ENCODE results near the gene METAP1D. TPM values are rescaled to one million over a fixed set of nuclear protein-coding genes. Genes with fewer than 3 reads are reported as not detected.

Gene METAP1D
- total RNA-seq, 1 experiment from 2014 or later, result 4.7 TPM

GRCh38 chr2:172082105-172082943 lies 82.6 kb downstream of the METAP1D start:
- DNase-seq (ENCODE audit: low spot score), result no peak
- TF ChIP-seq SMAD3 (CRISPR knock-in tag; IDR thresholded peaks at IDR 0.05; ENCODE audit: borderline replicate concordance) (no peak), PRDM15 (CRISPR knock-in tag; IDR thresholded peaks at IDR 0.05) (no peak), USF2 (CRISPR knock-in tag; IDR thresholded peaks at IDR 0.05) (no peak), MAX (CRISPR knock-in tag; IDR thresholded peaks at IDR 0.05) (no peak), IRF1 (CRISPR knock-in tag; IDR thresholded peaks at IDR 0.05) (no peak), PREB (CRISPR knock-in tag; IDR thresholded peaks at IDR 0.05; ENCODE audit: borderline replicate concordance) (no peak), TP53 (CRISPR knock-in tag; IDR thresholded peaks at IDR 0.05) (no peak), MYBL2 (CRISPR knock-in tag; IDR thresholded peaks at IDR 0.05) (no peak), ATF6 (CRISPR knock-in tag; IDR thresholded peaks at IDR 0.05) (no peak), ZNF512 (CRISPR knock-in tag; IDR thresholded peaks at IDR 0.05; ENCODE audit: borderline replicate concordance) (no peak), USF1 (CRISPR knock-in tag; IDR thresholded peaks at IDR 0.05) (no peak), ZNF423 (CRISPR knock-in tag; IDR thresholded peaks at IDR 0.05) (no peak), ZBTB43 (CRISPR knock-in tag; IDR thresholded peaks at IDR 0.05) (no peak)
- Mint-ChIP-seq H3K4me1 (peaks cover 65% of the 10 kb centered on the region), H3K4me3 (peak overlapping the region; percentile 87), H3K27ac (no peak overlapping the region), H3K36me3 (no peaks in the 10 kb centered on the region), H3K27me3 (ENCODE audit: low read depth) (peaks cover 100% of the 10 kb centered on the region), H3K9me3 (no peaks in the 10 kb centered on the region)
- ATAC-seq, result no peak
- POLR2A ChIA-PET, result interaction anchor here (0.5 to 4.1 kb wide), 3 partner anchors 14 to 54 kb away, joined by 3 to 13 read pairs (median 3); no protein-coding TSS in a partner anchor
- CTCF ChIA-PET, result interaction anchor here (0.6 to 7.6 kb wide), 4 partner anchors 14 to 45 kb away, joined by 3 to 123 read pairs (median 5); partner anchors contain the start of gene DLX2

All from WTC11 (cell line).